Measurements from ENCODE around the gene KMT5C.

KMT5C gene

DNA sequence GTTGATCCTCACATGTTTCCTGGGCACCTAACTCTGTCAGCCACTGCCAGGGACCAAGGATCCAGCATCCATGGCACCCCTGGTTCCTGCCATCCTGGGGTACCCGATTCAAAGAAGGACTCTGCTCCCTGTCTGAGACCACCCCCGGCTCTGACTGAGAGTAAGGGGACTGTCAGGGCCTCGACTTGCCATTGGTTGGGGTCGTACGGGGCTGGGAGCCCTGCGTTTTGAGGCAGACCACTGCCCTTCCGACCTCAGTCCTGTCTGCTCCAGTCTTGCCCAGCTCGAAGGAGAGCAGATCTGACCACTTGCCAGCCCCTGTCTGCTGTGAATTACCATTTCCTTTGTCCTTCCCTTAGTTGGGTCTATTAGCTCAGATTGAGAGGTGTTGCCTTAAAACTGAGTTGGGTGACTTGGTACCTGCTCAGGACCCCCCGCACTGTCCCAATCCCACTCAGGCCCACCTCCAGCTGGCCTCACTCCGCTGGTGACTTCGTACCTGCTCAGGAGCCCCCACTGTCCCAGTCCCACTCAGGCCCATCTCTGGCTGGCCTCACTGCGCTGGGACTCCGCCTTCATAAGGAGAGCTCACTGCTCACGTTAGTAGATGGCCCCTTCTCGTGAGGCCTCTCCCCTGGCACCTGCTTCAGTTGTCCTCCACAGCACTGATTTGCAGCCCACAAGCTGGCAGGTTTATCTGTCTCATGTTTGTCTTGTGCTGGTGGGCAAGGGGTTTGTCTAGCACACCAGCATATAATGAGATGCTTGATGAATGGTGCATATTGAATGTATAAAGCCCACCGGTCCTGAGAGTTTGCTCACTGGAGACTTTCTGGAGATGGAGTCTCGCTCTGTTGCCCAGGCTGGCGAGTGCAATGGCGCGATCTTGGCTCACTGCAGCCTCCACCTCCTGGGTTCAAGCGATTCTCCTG is 50.0 kb downstream of the KMT5C start:
- no peak for DNase-seq

GRCh38 chr19:55390461-55390880 is 50.8 kb downstream of the KMT5C start:
- no peak for DNase-seq

- DNase-seq = no peak
These were observed 51.6 kb downstream of the KMT5C start for GRCh38 chr19:55391191-55391670.

GRCh38 chr19:55391702-55392615 is 52.3 kb downstream of the KMT5C start:
- no peak for DNase-seq

DNA sequence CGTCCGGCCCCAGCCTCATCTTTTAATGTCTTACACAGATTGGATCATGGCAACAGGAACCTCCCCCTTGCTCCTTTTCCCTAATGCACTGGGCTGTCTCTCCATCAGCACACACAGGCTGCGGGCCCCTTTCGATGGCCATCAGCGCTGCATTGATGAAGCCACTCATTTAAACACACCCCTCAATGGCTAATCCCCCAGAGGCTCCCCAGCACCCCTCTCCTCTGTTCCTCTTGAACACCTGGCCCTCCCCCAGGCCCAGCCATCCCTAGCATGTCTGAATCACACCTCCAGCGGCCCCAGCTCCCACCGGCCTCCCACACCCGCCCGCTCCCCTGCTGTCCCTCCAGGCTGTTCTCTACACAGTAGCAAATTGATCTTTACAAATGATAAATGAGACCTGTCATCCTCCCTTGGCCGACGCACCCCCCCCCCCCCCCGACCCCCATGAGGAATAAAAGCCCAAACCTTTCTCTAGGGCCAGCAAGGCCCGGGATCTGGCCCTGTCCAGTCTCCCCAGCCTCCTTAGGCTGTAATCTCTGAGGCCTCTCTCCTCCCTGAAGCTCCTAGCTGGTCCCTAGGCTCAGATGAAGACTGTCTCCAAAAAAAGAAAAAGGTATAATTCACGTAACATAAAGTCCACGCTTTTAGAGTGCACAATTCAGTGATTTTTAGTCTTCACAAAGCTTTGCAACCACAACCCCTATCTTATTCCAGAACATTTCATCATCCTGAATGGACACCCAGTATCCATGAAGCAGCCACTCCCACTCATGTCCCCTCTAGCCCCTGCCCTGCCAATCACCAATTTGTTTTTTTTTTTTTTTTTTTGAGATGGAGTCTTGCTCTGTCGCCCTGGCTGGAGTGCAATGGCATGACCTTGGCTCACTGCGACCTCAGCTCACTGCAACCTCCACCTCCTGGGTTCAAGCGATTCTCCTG is 53.4 kb downstream of the KMT5C start:
- no peak for DNase-seq
